ENCODE measurements around the gene INSR. TPM values are rescaled to one million over a fixed set of nuclear protein-coding genes. Genes with fewer than 3 reads are reported as not detected.
A peak's percentile ranks its signal among the peaks of the same experiment; 100 is the strongest.

INSR gene
- total RNA-seq, 4 donors from 2014 or later = 150 to 420 (median 196) TPM

- TF ChIP-seq EP300 (IDR thresholded peaks at IDR 0.05) (peak in 1 of 2 donors; percentile 13), POLR2A (IDR thresholded peaks at IDR 0.05) (no peak), CTCF (IDR thresholded peaks at IDR 0.05) (no peak)
- DNase-seq (ENCODE audit: low spot score in 2 of 2) = no peak
- Histone ChIP-seq H3K27ac (peak overlapping the region in 1 of 4 donors; percentile 39), H3K36me3 (peaks cover 2 to 31% (median 4%) of the 10 kb centered on the region in 3 donors), H3K9me3 (peaks cover 0 to 9% (median 0%) of the 10 kb centered on the region in 4 donors), H3K4me3 (no peak overlapping the region), H3K27me3 (no peaks in the 10 kb centered on the region), H3K4me1 (peaks cover 0 to 53% (median 3%) of the 10 kb centered on the region in 4 donors)
- 79 to 82% methylated on average over 22 of the region's 22 CpGs for WGBS, 2 donors
Observed at GRCh38 chr19:7267792-7268704, 26.2 kb downstream of the INSR start.

GRCh38 chr19:7266832-7267231 lies 27.4 kb downstream of the INSR start:
- Histone ChIP-seq H3K9me3 (peaks cover 0 to 9% (median 0%) of the 10 kb centered on the region in 4 donors), H3K4me1 (peaks cover 0 to 62% (median 5%) of the 10 kb centered on the region in 4 donors), H3K27me3 (no peaks in the 10 kb centered on the region), H3K36me3 (peaks cover 2 to 34% (median 4%) of the 10 kb centered on the region in 3 donors), H3K27ac (peak overlapping the region in 1 of 4 donors; percentile 77), H3K4me3 (no peak overlapping the region)
- TF ChIP-seq EP300 (IDR thresholded peaks at IDR 0.05) = no peak
- no peak for TF ChIP-seq CTCF (IDR thresholded peaks at IDR 0.05)
- TF ChIP-seq POLR2A (IDR thresholded peaks at IDR 0.05) = no peak
- 92 to 97% methylated on average over 7 of the region's 7 CpGs for WGBS, 2 donors
- DNase-seq (ENCODE audit: low spot score in 2 of 2) = no peak

- H3K36me3 ChIP-seq = peaks cover 2 to 30% (median 4%) of the 10 kb centered on the region in 3 donors
- peak overlapping the region in 2 of 4 donors; percentile 43 to 77 for H3K27ac ChIP-seq
- WGBS, 2 donors = 50 to 59% methylated on average over 5 of the region's 5 CpGs
- DNase-seq (ENCODE audit: low spot score in 2 of 2) = no peak
- H3K4me1 ChIP-seq = peaks cover 0 to 70% (median 5%) of the 10 kb centered on the region in 4 donors
- H3K9me3 ChIP-seq = peaks cover 0 to 9% (median 0%) of the 10 kb centered on the region in 4 donors
- no peaks in the 10 kb centered on the region for H3K27me3 ChIP-seq
- TF ChIP-seq POLR2A (IDR thresholded peaks at IDR 0.05) (no peak), CTCF (IDR thresholded peaks at IDR 0.05) (no peak), EP300 (IDR thresholded peaks at IDR 0.05) (peak in 1 of 2 donors; percentile 69)
- H3K4me3 ChIP-seq = no peak overlapping the region
Observed at GRCh38 chr19:7265963-7266362, 28.3 kb downstream of the INSR start.

GRCh38 chr19:7264858-7265257 lies 29.4 kb downstream of the INSR start:
- peaks cover 0 to 9% (median 0%) of the 10 kb centered on the region in 4 donors for H3K9me3 ChIP-seq
- DNase-seq (ENCODE audit: low spot score in 2 of 2) = no peak
- H3K4me3 ChIP-seq = no peak overlapping the region
- peaks cover 2 to 23% (median 4%) of the 10 kb centered on the region in 3 donors for H3K36me3 ChIP-seq
- H3K27ac ChIP-seq = peak overlapping the region in 3 of 4 donors; percentile 19 to 77 (median 43)
- peaks cover 0 to 74% (median 8%) of the 10 kb centered on the region in 4 donors for H3K4me1 ChIP-seq
- H3K27me3 ChIP-seq = no peaks in the 10 kb centered on the region
- no peak for TF ChIP-seq EP300 (IDR thresholded peaks at IDR 0.05)
- TF ChIP-seq CTCF (IDR thresholded peaks at IDR 0.05) = no peak
- TF ChIP-seq POLR2A (IDR thresholded peaks at IDR 0.05) = no peak
- WGBS, 2 donors = 93 to 94% methylated on average over 4 of the region's 4 CpGs

DNA sequence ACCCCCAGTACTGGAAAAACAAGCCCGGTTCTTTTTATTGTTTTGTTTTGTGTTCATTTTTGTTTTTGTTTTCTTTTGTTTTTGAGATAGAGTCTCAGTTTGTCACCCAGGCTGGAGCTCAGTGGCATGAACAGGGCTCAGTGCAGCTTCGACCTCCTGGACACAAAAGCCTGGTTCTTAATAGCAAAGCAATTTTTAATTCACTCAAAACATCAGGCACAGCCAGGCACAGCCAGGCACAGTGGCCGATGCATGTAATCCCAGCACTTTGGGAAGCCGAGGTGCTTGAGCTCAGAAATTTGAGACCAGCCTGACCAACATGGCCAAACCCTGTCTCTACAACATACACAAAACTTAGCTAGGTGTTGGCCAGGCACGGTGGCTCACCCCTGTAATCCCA lies 30.7 kb downstream of the INSR start:
- no peak overlapping the region for H3K4me3 ChIP-seq
- 61 to 64% methylated on average over 5 of the region's 5 CpGs for WGBS, 2 donors
- peaks cover 0 to 9% (median 0%) of the 10 kb centered on the region in 4 donors for H3K9me3 ChIP-seq
- H3K36me3 ChIP-seq = peaks cover 2 to 23% (median 4%) of the 10 kb centered on the region in 3 donors
- peaks cover 0 to 77% (median 8%) of the 10 kb centered on the region in 4 donors for H3K4me1 ChIP-seq
- H3K27me3 ChIP-seq = no peaks in the 10 kb centered on the region
- TF ChIP-seq EP300 (IDR thresholded peaks at IDR 0.05) (no peak), POLR2A (IDR thresholded peaks at IDR 0.05) (no peak), CTCF (IDR thresholded peaks at IDR 0.05) (no peak)
- no peak overlapping the region for H3K27ac ChIP-seq
- no peak for DNase-seq (ENCODE audit: low spot score in 2 of 2)
